WERI-Rb-1 (cell line): ENCODE measurements around the gene ARG2.
A peak's percentile ranks its signal among the peaks of the same experiment; 100 is the strongest.
"Not testable (repeated sequence)": the region's sequence is repeated elsewhere in the genome, so short reads cannot be mapped to it uniquely, and the experiment has no call there.

Source experiments
- DNase-seq: peaks from one replicate; pipeline ENCODE4 v3.0.0-alpha.2; 2020
- H3K27ac ChIP-seq: fragments of 250-450 bp; sonication (Bioruptor Pico); 2 replicates; pipeline ENCODE4 v1.5.1; 2020; ENCODE audit warnings: mild to moderate bottlenecking, moderate library complexity
- H3K27me3 ChIP-seq: fragments of 250-450 bp; sonication (Bioruptor Pico); 2 replicates; pipeline ENCODE4 v1.5.1; 2021; ENCODE audit warnings: mild to moderate bottlenecking, low read depth, moderate library complexity; ENCODE audit not compliant: insufficient read depth, severe bottlenecking
- H3K36me3 ChIP-seq: fragments of 250-450 bp; sonication (Bioruptor Pico); 2 replicates; pipeline ENCODE4 v1.5.1; 2020; ENCODE audit warnings: mild to moderate bottlenecking, moderate library complexity
- H3K4me3 ChIP-seq: 2 replicates; pipeline ENCODE4 v1.5.1; 2011; ENCODE audit warnings: low read depth, mild to moderate bottlenecking, control low read depth, low read length
- H3K9me3 ChIP-seq: fragments of 250-450 bp; sonication (Bioruptor Pico); 2 replicates; pipeline ENCODE4 v1.5.1; 2021; ENCODE audit warnings: mild to moderate bottlenecking, moderate library complexity; ENCODE audit not compliant: severe bottlenecking
- TF ChIP-seq, protein P1 (sequence below): IDR thresholded peaks from 2 replicates; pipeline ENCODE4 v1.5.1; 2011; ENCODE audit warnings: low read depth, mild to moderate bottlenecking, control low read depth, inconsistent platforms, low read length

The ARG2 gene

DNA sequence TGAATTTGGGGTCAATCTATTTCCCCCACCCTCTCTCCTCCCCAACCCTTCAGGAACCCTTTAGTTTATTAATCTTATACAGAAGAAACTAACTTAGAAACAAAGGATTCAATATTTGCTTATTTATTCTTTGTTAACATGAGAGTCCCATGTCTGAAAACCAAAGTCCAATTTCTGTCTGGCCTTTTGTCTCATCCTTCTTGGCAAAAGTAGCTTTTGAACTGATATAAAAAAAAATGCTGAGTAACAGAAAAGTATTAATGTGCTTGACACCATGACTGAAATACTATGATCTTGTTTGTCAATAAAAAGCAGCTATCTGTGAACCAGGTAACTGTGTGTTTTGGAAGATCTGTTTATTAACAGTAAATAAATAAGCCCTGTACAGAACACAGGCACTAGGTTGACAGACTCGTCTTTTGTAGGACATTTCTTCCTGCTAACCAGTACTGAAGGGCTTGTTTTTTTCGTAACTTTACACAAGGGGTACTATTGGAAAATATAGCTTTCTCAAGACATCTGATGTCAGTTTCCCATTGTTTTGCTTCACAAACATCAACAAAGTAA, 30.4 kb upstream of the ARG2 start:
- Histone ChIP-seq H3K27me3 (no peaks in the 10 kb centered on the region), H3K36me3 (peaks cover 23% of the 10 kb centered on the region), H3K9me3 (no peaks in the 10 kb centered on the region), H3K27ac (no peak overlapping the region), H3K4me3 (no peak overlapping the region)
- DNase-seq = no peak
- TF ChIP-seq, protein P1, sequence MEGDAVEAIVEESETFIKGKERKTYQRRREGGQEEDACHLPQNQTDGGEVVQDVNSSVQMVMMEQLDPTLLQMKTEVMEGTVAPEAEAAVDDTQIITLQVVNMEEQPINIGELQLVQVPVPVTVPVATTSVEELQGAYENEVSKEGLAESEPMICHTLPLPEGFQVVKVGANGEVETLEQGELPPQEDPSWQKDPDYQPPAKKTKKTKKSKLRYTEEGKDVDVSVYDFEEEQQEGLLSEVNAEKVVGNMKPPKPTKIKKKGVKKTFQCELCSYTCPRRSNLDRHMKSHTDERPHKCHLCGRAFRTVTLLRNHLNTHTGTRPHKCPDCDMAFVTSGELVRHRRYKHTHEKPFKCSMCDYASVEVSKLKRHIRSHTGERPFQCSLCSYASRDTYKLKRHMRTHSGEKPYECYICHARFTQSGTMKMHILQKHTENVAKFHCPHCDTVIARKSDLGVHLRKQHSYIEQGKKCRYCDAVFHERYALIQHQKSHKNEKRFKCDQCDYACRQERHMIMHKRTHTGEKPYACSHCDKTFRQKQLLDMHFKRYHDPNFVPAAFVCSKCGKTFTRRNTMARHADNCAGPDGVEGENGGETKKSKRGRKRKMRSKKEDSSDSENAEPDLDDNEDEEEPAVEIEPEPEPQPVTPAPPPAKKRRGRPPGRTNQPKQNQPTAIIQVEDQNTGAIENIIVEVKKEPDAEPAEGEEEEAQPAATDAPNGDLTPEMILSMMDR = no peak

DNA sequence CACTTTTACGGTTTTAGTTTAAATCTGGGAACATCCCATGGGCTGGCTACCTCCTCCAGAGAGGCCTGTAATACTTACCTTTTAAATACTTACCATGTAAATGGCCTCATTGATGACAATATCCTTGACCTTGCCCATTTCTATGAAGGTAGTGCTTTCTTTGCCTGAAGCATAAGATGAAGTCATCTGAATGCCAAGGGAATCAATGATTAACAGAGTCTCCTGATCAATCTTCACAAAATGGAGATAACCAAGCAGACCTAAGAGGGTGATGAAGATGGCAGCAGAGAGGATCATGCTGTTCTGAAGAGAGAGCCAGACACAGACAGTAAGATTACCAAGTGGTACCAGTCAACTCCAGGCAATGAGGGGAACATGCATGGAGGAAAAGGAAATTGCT, 26.1 kb upstream of the ARG2 start:
- peaks cover 23% of the 10 kb centered on the region for H3K36me3 ChIP-seq
- DNase-seq, H3K27ac ChIP-seq, H3K27me3 ChIP-seq, H3K9me3 ChIP-seq, H3K4me3 ChIP-seq: not testable (repeated sequence)

- H3K27me3 ChIP-seq = no peaks in the 10 kb centered on the region
- H3K4me3 ChIP-seq = no peak overlapping the region
- TF ChIP-seq, protein P1 = no peak
- H3K9me3 ChIP-seq = no peaks in the 10 kb centered on the region
- H3K27ac ChIP-seq = no peak overlapping the region
- no peak for DNase-seq
- H3K36me3 ChIP-seq = peaks cover 20% of the 10 kb centered on the region
Observed at GRCh38 chr14:67595392-67595791, 24.3 kb upstream of the ARG2 start.

GRCh38 chr14:67599698-67600561, 19.8 kb upstream of the ARG2 start, which contains the start of gene PIGH:
TSS of gene PIGH (minus strand) at chr14:67600268. CDS start at chr14:67600203, 65 bp downstream.
- no peaks in the 10 kb centered on the region for H3K27me3 ChIP-seq
- peak within 1 kb of the TSS; percentile 19; the same call in 1 of the 2 replicates for H3K27ac ChIP-seq
- H3K9me3 ChIP-seq = peaks cover 3% of the 10 kb centered on the region
- DNase-seq = peak; percentile 92
- no peaks in the 10 kb centered on the region for H3K36me3 ChIP-seq
- TF ChIP-seq, protein P1 = peak; percentile 80
- peak within 1 kb of the TSS; percentile 95 for H3K4me3 ChIP-seq

GRCh38 chr14:67600562-67600974, 19.2 kb upstream of the ARG2 start:
- not testable (repeated sequence) for DNase-seq, H3K27me3 ChIP-seq, H3K36me3 ChIP-seq, H3K9me3 ChIP-seq
- Histone ChIP-seq H3K4me3 (peak overlapping the region; percentile 95), H3K27ac (peak overlapping the region; percentile 8; the same call in 1 of the 2 replicates)

DNA sequence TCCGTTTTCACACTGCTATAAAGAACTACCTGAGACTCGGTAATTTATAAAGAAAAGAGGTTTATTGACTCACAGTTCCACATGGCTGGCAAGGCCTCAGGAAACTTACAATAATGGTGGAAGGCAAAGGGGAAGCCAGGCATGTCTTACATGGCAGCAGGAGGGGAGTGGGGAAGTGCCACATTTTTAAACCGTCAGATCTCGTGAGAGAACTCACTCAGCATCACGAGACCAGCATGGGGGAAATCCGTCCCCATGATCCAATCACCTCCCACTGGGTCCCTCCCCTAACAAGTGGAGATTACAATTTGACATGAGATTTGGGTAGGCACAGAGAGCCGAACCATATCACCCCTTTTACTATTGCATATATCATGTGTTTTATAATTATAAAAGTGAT, 17.6 kb upstream of the ARG2 start:
- H3K4me3 ChIP-seq = no peak overlapping the region
- H3K27me3 ChIP-seq = no peaks in the 10 kb centered on the region
- TF ChIP-seq, protein P1 = no peak
- H3K9me3 ChIP-seq = peaks cover 3% of the 10 kb centered on the region
- H3K27ac ChIP-seq = no peak overlapping the region
- H3K36me3 ChIP-seq = no peaks in the 10 kb centered on the region
- no peak for DNase-seq
